GM23338 (cell line): ENCODE results near the gene GPR156. TPM values are rescaled to one million over a fixed set of nuclear protein-coding genes. Genes with fewer than 3 reads are reported as not detected.

ENCODE experiments used
- ATAC-seq: fragments of 200-7000 bp; cut with Tn5 transposase; 3 replicates; pipeline ENCODE4 v1.9.1; 2020
- DNase-seq: peaks from one replicate; pipeline ENCODE4 v3.0.0-alpha.2; 2015; ENCODE audit warnings: low spot score
- H2AFZ ChIP-seq: fragments of 200-600 bp; sonication (generic); 2 replicates; pipeline ENCODE4 v1.8.0; 2016; ENCODE audit warnings: antibody characterized with exemption, mild to moderate bottlenecking, moderate library complexity
- H3F3A ChIP-seq: fragments of 200-600 bp; sonication (generic); replicated peaks from 2 replicates; pipeline ENCODE4 v1.8.0; 2017; ENCODE audit warnings: antibody characterized with exemption, mixed run types, low read depth
- H3K27ac ChIP-seq: fragments of 200-600 bp; sonication (generic); 2 replicates; pipeline ENCODE4 v1.6.1; 2016; ENCODE audit warnings: low read depth
- H3K27me3 ChIP-seq: fragments of 200-600 bp; sonication (generic); 2 replicates; pipeline ENCODE4 v1.8.0; 2016; ENCODE audit warnings: mild to moderate bottlenecking, mixed run types, moderate library complexity; ENCODE audit not compliant: insufficient read depth
- H3K36me3 ChIP-seq: fragments of 200-600 bp; sonication (generic); 2 replicates; pipeline ENCODE4 v1.8.0; 2016; ENCODE audit warnings: mild to moderate bottlenecking; ENCODE audit not compliant: insufficient read depth
- H3K4me1 ChIP-seq: fragments of 200-600 bp; sonication (generic); 2 replicates; pipeline ENCODE4 v1.8.0; 2016; ENCODE audit warnings: mild to moderate bottlenecking, moderate library complexity; ENCODE audit not compliant: insufficient read depth
- H3K4me2 ChIP-seq: fragments of 200-600 bp; sonication (generic); 2 replicates; pipeline ENCODE4 v1.7.1; 2017; ENCODE audit warnings: mixed run types
- H3K4me3 ChIP-seq: fragments of 200-600 bp; sonication (generic); 2 replicates; pipeline ENCODE4 v1.6.1; 2016; ENCODE audit warnings: mixed run types
- H3K79me2 ChIP-seq: fragments of 200-600 bp; sonication (generic); replicated peaks from 2 replicates; pipeline ENCODE4 v1.8.0; 2017; ENCODE audit warnings: mild to moderate bottlenecking; ENCODE audit not compliant: insufficient read depth
- H3K9me2 ChIP-seq: fragments of 200-600 bp; sonication (generic); 2 replicates; pipeline ENCODE4 v1.8.0; 2017; ENCODE audit not compliant: insufficient read depth
- H4K20me1 ChIP-seq: fragments of 200-600 bp; sonication (generic); replicated peaks from 2 replicates; pipeline ENCODE4 v1.8.0; 2017; ENCODE audit warnings: mild to moderate bottlenecking; ENCODE audit not compliant: insufficient read depth
- H3K27ac Mint-ChIP-seq: 2 replicates; pipeline ENCODE4 v1.8.0; 2020; ENCODE audit warnings: inconsistent platforms, mild to moderate bottlenecking, moderate library complexity, mixed read lengths
- H3K27me3 Mint-ChIP-seq: 3 replicates; pipeline ENCODE4 v1.8.0; 2022; ENCODE audit warnings: low read depth, mild to moderate bottlenecking, moderate library complexity, mixed read lengths, inconsistent platforms; ENCODE audit not compliant: insufficient read depth, poor library complexity
- H3K36me3 Mint-ChIP-seq: 3 replicates; pipeline ENCODE4 v1.8.0; 2021; ENCODE audit warnings: low read depth, mild to moderate bottlenecking, inconsistent platforms, moderate library complexity, mixed read lengths
- H3K4me1 Mint-ChIP-seq: 3 replicates; pipeline ENCODE4 v1.8.0; 2020; ENCODE audit warnings: mild to moderate bottlenecking, inconsistent platforms, mixed read lengths
- H3K4me3 Mint-ChIP-seq: 3 replicates; pipeline ENCODE4 v1.8.0; 2021; ENCODE audit warnings: moderate library complexity, mild to moderate bottlenecking, inconsistent platforms, mixed read lengths
- H3K9me3 Mint-ChIP-seq: 3 replicates; pipeline ENCODE4 v1.8.0; 2020; ENCODE audit warnings: moderate library complexity, mild to moderate bottlenecking, inconsistent platforms, mixed read lengths
- CREB1 ChIP-seq: fragments of 250-450 bp; sonication (Bioruptor Pico); IDR thresholded peaks from 2 replicates; pipeline ENCODE4 v1.5.0; 2020; ENCODE audit warnings: low read depth, mild to moderate bottlenecking, moderate library complexity
- ETS1 ChIP-seq: IDR thresholded peaks from 2 replicates; pipeline ENCODE4 v1.6.1; 2016; ENCODE audit warnings: antibody characterized with exemption
- EZH2 ChIP-seq: fragments of 200-600 bp; sonication (generic); IDR thresholded peaks from one replicate; pipeline ENCODE4 v1.8.0; 2017; ENCODE audit warnings: antibody characterized with exemption, mild to moderate bottlenecking, low read depth; ENCODE audit not compliant: unreplicated experiment
- EZH2phosphoT487 ChIP-seq: fragments of 200-600 bp; sonication (generic); IDR thresholded peaks from one replicate; pipeline ENCODE4 v1.8.1; 2018; ENCODE audit warnings: antibody characterized with exemption; ENCODE audit not compliant: unreplicated experiment
- JUNB ChIP-seq: IDR thresholded peaks from one replicate; pipeline ENCODE4 v1.6.1; 2016; ENCODE audit warnings: antibody characterized with exemption; ENCODE audit not compliant: unreplicated experiment
- NANOG ChIP-seq: IDR thresholded peaks from 2 replicates; pipeline ENCODE4 v1.6.1; 2016; ENCODE audit warnings: antibody characterized with exemption, borderline replicate concordance
- POLR2AphosphoS5 ChIP-seq: IDR thresholded peaks from 2 replicates; pipeline ENCODE4 v1.6.1; 2016; ENCODE audit warnings: antibody characterized with exemption, low read depth
- STAT1 ChIP-seq: IDR thresholded peaks from one replicate; pipeline ENCODE4 v1.6.1; 2016; ENCODE audit warnings: antibody characterized with exemption; ENCODE audit not compliant: unreplicated experiment
- ZNF114 ChIP-seq: fragments of 250-450 bp; sonication (Bioruptor Pico); IDR thresholded peaks from 2 replicates; pipeline ENCODE4 v1.5.0; 2020; ENCODE audit warnings: mild to moderate bottlenecking, moderate library complexity
- ZNF331 ChIP-seq: fragments of 250-450 bp; sonication (Bioruptor Pico); IDR thresholded peaks from 2 replicates; pipeline ENCODE4 v1.5.0; 2020; ENCODE audit warnings: low read depth, mild to moderate bottlenecking, moderate library complexity
- polyA plus RNA-seq: library from polyadenylated mRNA; unstranded; fragments of >200 nt; fragmentation: Nextera tagmentation; extraction: Ambion mirVana; gene quantifications from 2 replicates; pipeline ENCODE4 v1.2.1, GENCODE V29; 2016
- total RNA-seq: library from RNA; depleted of rRNA; stranded (reverse); fragments of >200 nt; shearing (Covaris generic); gene quantifications from 2 replicates; pipeline ENCODE4 v1.2.3, GENCODE V29; 2014
- TF ChIP-seq, protein P1 (sequence below): fragments of 250-450 bp; sonication (Bioruptor Pico); IDR thresholded peaks from 2 replicates; pipeline ENCODE4 v1.5.0; 2020; ENCODE audit warnings: mild to moderate bottlenecking, moderate library complexity
- TF ChIP-seq, protein P2 (sequence below): IDR thresholded peaks from one replicate; pipeline ENCODE4 v1.6.1; 2018; ENCODE audit warnings: antibody characterized with exemption; ENCODE audit not compliant: unreplicated experiment
- TF ChIP-seq, protein P3 (sequence below), 2 experiments: fragments of 200-600 bp in 1 of 2; sonication (generic) in 1 of 2; conservative IDR thresholded peaks; 2 replicates each; pipeline versions ENCODE4 v1.5.1 to v1.6.1; 2016 to 2017; ENCODE audit warnings: antibody characterized with exemption in 2 of 2, low read depth in 2 of 2, mild to moderate bottlenecking in 2 of 2, moderate library complexity in 1 of 2

The GPR156 gene
- total and polyA plus RNA-seq, 2 experiments from 2014 or later, result 0.50 to 2.5 TPM

GRCh38 chr3:120311863-120312794, 27.1 kb upstream of the GPR156 start:
- no peaks in the 10 kb centered on the region for H3K79me2 ChIP-seq
- H3K4me3 Mint-ChIP-seq, result no peak overlapping the region
- no peaks in the 10 kb centered on the region for H3F3A ChIP-seq
- ATAC-seq (no peak), DNase-seq (no peak)
- no peak overlapping the region for H3K27ac Mint-ChIP-seq
- H3K9me2 ChIP-seq, result 0 out of 2 replicates have a peak, but pooled peaks cover 3% of the 10 kb centered on the region
- no peak overlapping the region for H3K4me2 ChIP-seq
- no peaks in the 10 kb centered on the region for H3K4me1 Mint-ChIP-seq
- H3K36me3 Mint-ChIP-seq, result peaks cover 9% of the 10 kb centered on the region; the same call in 2 of the 3 replicates
- H2AFZ ChIP-seq, result no peak overlapping the region
- no peaks in the 10 kb centered on the region for H3K36me3 ChIP-seq
- H3K27me3 ChIP-seq, result no peaks in the 10 kb centered on the region
- no peaks in the 10 kb centered on the region for H4K20me1 ChIP-seq
- H3K27ac ChIP-seq, result no peak overlapping the region
- H3K4me3 ChIP-seq, result no peak overlapping the region
- peaks cover 4% of the 10 kb centered on the region for H3K27me3 Mint-ChIP-seq
- H3K4me1 ChIP-seq, result no peaks in the 10 kb centered on the region
- no peak for TF ChIP-seq EZH2phosphoT487
- no peak for TF ChIP-seq ZNF114 (CRISPR knock-in tag)
- TF ChIP-seq, protein P1, sequence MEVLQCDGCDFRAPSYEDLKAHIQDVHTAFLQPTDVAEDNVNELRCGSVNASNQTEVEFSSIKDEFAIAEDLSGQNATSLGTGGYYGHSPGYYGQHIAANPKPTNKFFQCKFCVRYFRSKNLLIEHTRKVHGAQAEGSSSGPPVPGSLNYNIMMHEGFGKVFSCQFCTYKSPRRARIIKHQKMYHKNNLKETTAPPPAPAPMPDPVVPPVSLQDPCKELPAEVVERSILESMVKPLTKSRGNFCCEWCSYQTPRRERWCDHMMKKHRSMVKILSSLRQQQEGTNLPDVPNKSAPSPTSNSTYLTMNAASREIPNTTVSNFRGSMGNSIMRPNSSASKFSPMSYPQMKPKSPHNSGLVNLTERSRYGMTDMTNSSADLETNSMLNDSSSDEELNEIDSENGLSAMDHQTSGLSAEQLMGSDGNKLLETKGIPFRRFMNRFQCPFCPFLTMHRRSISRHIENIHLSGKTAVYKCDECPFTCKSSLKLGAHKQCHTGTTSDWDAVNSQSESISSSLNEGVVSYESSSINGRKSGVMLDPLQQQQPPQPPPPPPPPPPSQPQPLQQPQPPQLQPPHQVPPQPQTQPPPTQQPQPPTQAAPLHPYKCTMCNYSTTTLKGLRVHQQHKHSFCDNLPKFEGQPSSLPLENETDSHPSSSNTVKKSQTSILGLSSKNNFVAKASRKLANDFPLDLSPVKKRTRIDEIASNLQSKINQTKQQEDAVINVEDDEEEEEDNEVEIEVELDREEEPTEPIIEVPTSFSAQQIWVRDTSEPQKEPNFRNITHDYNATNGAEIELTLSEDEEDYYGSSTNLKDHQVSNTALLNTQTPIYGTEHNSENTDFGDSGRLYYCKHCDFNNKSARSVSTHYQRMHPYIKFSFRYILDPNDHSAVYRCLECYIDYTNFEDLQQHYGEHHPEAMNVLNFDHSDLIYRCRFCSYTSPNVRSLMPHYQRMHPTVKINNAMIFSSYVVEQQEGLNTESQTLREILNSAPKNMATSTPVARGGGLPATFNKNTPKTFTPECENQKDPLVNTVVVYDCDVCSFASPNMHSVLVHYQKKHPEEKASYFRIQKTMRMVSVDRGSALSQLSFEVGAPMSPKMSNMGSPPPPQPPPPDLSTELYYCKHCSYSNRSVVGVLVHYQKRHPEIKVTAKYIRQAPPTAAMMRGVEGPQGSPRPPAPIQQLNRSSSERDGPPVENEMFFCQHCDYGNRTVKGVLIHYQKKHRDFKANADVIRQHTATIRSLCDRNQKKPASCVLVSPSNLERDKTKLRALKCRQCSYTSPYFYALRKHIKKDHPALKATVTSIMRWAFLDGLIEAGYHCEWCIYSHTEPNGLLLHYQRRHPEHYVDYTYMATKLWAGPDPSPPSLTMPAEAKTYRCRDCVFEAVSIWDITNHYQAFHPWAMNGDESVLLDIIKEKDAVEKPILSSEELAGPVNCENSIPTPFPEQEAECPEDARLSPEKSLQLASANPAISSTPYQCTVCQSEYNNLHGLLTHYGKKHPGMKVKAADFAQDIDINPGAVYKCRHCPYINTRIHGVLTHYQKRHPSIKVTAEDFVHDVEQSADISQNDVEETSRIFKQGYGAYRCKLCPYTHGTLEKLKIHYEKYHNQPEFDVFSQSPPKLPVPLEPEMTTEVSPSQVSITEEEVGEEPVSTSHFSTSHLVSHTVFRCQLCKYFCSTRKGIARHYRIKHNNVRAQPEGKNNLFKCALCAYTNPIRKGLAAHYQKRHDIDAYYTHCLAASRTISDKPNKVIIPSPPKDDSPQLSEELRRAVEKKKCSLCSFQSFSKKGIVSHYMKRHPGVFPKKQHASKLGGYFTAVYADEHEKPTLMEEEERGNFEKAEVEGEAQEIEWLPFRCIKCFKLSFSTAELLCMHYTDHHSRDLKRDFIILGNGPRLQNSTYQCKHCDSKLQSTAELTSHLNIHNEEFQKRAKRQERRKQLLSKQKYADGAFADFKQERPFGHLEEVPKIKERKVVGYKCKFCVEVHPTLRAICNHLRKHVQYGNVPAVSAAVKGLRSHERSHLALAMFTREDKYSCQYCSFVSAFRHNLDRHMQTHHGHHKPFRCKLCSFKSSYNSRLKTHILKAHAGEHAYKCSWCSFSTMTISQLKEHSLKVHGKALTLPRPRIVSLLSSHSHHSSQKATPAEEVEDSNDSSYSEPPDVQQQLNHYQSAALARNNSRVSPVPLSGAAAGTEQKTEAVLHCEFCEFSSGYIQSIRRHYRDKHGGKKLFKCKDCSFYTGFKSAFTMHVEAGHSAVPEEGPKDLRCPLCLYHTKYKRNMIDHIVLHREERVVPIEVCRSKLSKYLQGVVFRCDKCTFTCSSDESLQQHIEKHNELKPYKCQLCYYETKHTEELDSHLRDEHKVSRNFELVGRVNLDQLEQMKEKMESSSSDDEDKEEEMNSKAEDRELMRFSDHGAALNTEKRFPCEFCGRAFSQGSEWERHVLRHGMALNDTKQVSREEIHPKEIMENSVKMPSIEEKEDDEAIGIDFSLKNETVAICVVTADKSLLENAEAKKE (CRISPR knock-in tag), result no peak
- no peak for TF ChIP-seq NANOG
- no peak for TF ChIP-seq JUNB
- TF ChIP-seq CREB1 (CRISPR knock-in tag), result no peak
- no peak for TF ChIP-seq ZNF331 (CRISPR knock-in tag)
- TF ChIP-seq EZH2, result no peak
- TF ChIP-seq, protein P2, sequence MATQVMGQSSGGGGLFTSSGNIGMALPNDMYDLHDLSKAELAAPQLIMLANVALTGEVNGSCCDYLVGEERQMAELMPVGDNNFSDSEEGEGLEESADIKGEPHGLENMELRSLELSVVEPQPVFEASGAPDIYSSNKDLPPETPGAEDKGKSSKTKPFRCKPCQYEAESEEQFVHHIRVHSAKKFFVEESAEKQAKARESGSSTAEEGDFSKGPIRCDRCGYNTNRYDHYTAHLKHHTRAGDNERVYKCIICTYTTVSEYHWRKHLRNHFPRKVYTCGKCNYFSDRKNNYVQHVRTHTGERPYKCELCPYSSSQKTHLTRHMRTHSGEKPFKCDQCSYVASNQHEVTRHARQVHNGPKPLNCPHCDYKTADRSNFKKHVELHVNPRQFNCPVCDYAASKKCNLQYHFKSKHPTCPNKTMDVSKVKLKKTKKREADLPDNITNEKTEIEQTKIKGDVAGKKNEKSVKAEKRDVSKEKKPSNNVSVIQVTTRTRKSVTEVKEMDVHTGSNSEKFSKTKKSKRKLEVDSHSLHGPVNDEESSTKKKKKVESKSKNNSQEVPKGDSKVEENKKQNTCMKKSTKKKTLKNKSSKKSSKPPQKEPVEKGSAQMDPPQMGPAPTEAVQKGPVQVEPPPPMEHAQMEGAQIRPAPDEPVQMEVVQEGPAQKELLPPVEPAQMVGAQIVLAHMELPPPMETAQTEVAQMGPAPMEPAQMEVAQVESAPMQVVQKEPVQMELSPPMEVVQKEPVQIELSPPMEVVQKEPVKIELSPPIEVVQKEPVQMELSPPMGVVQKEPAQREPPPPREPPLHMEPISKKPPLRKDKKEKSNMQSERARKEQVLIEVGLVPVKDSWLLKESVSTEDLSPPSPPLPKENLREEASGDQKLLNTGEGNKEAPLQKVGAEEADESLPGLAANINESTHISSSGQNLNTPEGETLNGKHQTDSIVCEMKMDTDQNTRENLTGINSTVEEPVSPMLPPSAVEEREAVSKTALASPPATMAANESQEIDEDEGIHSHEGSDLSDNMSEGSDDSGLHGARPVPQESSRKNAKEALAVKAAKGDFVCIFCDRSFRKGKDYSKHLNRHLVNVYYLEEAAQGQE, result no peak
- no peak for TF ChIP-seq POLR2AphosphoS5
- TF ChIP-seq ETS1, result no peak
- TF ChIP-seq, protein P3, sequence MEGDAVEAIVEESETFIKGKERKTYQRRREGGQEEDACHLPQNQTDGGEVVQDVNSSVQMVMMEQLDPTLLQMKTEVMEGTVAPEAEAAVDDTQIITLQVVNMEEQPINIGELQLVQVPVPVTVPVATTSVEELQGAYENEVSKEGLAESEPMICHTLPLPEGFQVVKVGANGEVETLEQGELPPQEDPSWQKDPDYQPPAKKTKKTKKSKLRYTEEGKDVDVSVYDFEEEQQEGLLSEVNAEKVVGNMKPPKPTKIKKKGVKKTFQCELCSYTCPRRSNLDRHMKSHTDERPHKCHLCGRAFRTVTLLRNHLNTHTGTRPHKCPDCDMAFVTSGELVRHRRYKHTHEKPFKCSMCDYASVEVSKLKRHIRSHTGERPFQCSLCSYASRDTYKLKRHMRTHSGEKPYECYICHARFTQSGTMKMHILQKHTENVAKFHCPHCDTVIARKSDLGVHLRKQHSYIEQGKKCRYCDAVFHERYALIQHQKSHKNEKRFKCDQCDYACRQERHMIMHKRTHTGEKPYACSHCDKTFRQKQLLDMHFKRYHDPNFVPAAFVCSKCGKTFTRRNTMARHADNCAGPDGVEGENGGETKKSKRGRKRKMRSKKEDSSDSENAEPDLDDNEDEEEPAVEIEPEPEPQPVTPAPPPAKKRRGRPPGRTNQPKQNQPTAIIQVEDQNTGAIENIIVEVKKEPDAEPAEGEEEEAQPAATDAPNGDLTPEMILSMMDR (conservative IDR thresholded peaks at IDR 0.05; ENCODE audit: low read depth in 2 of 2), result no peak
- TF ChIP-seq STAT1, result no peak
- peaks cover 17% of the 10 kb centered on the region for H3K9me3 Mint-ChIP-seq
